ENCODE results near the gene RBMS2. TPM values are rescaled to one million over a fixed set of nuclear protein-coding genes. Genes with fewer than 3 reads are reported as not detected.
"Not testable (repeated sequence)": the region's sequence is repeated elsewhere in the genome, so short reads cannot be mapped to it uniquely, and the experiment has no call there.

Gene RBMS2
- total RNA-seq, 1 donor from 2014 or later = 6.6 TPM

GRCh38 chr12:56514014-56514318 is 7.7 kb upstream of the RBMS2 start:
- not testable (repeated sequence) for DNase-seq (ENCODE audit: low spot score)
- peak; percentile 70 for ATAC-seq

DNA sequence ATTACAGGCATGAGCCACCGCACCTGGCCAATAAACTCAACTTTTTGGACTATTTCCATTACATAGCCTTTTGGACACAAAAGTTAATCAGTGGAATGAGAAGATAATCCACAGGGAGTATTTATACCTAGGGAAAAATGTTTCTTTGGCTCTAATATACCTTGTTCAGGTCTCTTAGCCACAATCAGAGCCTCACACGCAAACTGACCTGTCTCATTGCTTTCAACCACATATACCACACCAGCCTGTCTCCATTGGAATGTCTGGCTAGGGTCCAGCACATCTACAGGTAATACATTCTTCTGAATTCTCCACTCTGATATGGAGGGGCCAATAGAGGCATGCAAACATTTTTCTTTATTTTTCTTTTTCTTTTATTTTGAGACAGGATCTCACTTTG is 3.8 kb upstream of the RBMS2 start:
- ATAC-seq = no peak
- DNase-seq (ENCODE audit: low spot score) = no peak

DNA sequence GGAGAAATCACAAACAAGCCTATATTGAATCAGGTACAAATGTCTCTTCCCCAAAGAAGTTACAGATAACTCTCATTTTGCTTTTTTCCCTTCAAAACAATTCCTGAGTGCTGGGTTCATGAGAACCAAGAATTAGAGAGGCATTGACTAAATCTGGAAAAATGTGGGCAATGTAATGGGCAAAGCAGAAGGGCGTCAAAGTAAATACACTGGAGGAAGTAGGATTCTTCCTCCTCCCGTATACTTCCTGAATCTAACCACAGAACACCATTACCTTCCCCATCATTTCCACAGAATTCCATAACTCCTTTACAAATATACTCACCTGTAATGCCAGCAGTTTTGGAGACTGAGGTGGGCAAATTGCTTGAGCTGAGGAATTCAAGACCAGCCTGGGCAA is 3.0 kb upstream of the RBMS2 start:
- ATAC-seq = no peak
- no peak for DNase-seq (ENCODE audit: low spot score)

DNA sequence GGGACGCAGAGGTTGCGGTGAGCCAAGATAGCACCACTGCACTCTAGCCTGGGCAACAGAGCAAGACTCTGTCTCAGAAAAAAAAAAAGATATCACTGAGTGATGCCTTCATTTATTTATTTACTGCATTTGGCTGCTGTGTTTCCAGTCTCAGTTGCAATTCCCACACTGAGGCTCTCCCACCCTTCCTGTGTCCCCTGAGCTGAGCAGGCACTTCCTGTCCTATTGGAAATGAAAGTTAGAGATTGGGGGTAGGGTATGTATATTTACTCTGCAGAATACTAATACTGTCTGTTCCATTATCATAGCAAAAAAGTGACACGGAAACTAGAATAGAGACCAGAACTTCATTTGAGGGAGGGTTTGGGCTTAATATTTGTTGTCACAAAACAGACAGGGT is 1.6 kb upstream of the RBMS2 start:
- peak; percentile 57 for ATAC-seq
- DNase-seq (ENCODE audit: low spot score) = no peak

GRCh38 chr12:56520506-56520905 is 1.1 kb upstream of the RBMS2 start:
- DNase-seq (ENCODE audit: low spot score) = no peak
- ATAC-seq = no peak

DNA sequence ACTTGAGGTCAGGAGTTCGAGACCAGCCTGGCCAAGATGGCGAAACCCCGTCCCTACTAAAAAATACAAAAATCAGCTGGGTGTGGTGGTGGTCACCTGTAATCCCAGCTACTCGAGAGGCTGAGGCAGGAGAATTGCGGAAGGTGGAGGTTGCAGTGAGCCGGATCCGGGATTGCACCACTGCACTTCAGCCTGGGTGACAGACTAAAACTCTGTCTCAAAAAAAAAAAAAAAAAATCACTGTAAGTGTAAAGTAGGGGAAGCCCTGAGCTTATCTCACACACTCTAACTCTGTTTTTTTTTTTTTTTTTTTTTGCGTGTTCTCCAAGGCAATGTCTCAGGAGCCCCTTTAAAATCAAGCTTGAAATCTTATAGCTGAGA is 421 bp upstream of the RBMS2 start:
- ATAC-seq (peak; percentile 32), DNase-seq (ENCODE audit: low spot score) (no peak)

GRCh38 chr12:56522411-56523193 is 982 bp downstream of the RBMS2 start:
- DNase-seq (ENCODE audit: low spot score) = no peak

GRCh38 chr12:56528846-56529245 is 7.2 kb downstream of the RBMS2 start:
- ATAC-seq (no peak), DNase-seq (ENCODE audit: low spot score) (no peak)

More at GRCh38 chr12:56522411-56523193, 982 bp downstream of the RBMS2 start:
- ATAC-seq = peak; percentile 7

GRCh38 chr12:56529656-56530055 is 8.0 kb downstream of the RBMS2 start:
- DNase-seq (ENCODE audit: low spot score) = no peak
- no peak for ATAC-seq

DNA sequence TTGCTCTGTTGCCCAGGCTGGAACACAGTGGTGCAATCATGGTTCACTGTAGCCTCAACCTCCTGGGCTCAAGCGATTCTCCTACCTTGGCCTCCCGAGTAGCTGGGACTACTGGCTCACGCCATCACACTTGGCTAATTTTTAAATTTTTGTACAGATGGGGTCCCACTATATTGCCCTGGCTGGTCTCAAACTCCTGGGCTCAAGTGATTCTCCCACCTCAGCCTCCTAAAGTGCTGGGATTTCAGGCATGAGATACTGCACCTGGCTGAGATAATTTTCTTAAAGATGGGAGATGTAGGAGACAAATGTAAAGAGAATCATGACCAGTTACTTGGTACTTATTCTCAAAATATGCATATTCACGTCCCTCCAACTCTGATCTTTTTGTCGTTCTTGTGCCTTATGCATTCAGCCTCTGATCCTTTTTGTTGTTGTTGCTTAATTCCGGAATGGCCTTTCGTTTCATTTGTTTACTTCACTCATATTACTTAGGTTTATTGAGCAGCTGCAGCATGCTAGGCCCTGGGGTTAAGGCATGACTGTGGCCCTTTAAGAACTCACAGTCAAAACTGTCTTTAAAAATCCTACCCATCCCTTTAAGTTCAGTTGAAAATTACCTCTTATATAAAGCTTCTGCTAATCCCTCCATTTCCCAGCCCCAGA is 8.9 kb downstream of the RBMS2 start:
- ATAC-seq (no peak), DNase-seq (ENCODE audit: low spot score) (no peak)

DNA sequence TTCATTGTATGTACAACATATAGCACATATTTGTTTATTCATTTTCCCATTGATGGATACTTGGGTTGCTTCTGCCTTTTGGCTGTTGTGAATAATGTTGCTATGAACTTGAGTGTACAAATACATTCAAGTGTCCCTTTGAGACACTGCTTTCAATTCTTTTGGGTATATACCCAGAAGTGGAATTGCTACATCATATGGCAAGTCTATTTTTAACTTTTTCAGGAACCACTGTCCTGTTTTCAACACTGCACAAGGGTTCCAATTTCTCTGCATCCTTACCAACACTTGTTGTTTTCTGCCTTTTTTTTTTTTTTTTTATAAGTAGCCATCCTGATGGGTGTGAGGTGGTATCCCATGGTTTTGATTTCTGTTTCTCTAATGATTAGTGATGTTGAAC is 15.9 kb downstream of the RBMS2 start:
- ATAC-seq (no peak), DNase-seq (ENCODE audit: low spot score) (no peak)

DNA sequence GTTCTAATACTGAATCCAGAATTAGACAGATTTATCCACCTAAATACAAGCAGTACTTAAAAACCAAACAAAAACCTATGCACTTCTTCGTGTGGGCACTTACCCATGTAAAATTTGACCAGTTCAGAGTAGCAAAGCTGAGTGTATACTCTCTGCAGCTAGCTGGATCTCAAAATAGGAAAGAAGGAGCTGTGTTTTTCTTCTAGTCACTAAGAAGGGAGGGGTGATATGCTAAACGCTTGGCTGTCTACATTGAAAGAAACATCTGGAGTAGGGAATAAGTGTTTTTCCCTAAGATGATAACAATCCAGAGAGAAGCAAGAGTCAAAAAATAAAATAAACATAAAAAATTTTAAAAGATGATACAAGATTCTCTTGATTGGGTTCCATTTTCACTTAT is 20.0 kb downstream of the RBMS2 start:
- ATAC-seq (no peak), DNase-seq (ENCODE audit: low spot score) (no peak)

- ATAC-seq = no peak
- DNase-seq (ENCODE audit: low spot score) = no peak
These were observed 20.5 kb downstream of the RBMS2 start for GRCh38 chr12:56542164-56542563.

DNA sequence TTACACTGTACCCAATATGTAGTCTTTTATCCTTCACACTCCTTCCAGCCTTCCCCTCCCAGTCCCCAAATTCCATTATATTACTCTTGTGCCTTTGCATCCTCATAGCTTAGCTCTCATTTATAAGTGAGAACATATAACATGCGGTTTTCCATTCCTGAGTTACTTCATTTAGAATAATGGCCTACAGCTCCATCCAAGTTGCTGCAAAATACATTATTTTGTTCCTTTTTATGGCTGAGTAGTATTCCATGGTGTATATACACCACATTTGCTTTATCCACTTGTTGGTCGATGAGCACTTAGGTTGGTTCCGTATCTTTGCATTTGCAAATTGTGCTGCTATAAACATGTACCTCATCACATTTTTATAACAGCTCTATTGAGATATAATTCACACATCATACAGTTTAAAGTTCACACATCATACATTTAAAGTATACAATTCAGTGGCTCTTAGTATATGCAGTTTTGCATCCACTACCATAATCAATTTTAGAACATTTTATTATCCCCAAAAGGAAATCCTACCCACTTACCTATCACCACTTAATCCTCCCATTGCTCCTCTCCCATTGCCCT is 23.5 kb downstream of the RBMS2 start:
- ATAC-seq (no peak), DNase-seq (ENCODE audit: low spot score) (no peak)

GRCh38 chr12:56546680-56547079 is 25.1 kb downstream of the RBMS2 start:
- DNase-seq (ENCODE audit: low spot score) = no peak
- no peak for ATAC-seq

DNA sequence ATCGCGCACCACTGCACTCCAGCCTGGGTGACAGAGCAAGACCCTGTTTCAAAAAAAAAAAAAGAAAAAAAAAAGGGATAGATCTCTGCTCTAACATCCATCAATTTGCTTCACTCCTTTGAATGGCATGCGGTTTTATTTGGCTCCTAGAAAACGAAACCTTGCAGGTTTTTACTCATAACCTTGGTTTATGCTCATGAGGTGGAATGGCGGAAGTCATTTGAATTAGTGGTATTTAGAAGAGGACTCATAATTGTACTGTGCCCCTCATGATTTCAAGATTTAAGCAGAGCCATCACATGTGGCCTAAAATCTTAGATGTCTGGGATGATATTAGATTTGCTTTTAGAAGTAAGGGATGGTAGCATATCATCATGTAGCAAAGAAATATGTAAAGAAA is 29.4 kb downstream of the RBMS2 start:
- ATAC-seq (no peak), DNase-seq (ENCODE audit: low spot score) (no peak)

DNA sequence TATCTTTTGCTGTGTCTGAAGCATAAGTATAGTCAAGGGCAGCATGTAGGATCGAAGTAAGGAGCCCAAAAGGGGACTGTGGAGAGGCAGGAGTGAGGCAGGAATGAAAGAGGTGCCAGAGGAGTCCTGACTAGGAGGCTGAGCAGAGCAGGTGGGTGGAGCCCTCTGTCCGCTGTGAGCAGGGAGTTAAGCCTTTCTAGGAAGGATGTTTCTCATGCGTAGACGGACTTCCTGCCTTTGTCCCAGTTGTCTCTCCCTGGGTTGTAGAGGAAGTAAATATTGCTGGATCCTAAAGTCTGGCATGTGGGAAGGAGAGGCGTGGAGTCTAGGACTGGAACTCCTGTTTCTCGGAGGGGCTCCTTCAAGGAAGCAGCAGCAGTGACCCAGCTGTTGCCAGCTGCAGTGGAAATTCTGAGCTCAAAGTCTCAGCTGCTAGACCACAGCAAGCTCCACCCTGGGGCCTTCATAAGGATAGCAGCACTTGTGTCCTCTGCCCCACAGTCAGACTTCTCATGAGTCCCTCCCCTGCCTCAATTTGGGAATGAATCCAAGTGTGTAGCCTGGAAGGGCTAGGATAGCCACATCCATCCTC is 44.0 kb downstream of the RBMS2 start:
- ATAC-seq (peak; percentile 79), DNase-seq (ENCODE audit: low spot score) (peak; percentile 49)

DNA sequence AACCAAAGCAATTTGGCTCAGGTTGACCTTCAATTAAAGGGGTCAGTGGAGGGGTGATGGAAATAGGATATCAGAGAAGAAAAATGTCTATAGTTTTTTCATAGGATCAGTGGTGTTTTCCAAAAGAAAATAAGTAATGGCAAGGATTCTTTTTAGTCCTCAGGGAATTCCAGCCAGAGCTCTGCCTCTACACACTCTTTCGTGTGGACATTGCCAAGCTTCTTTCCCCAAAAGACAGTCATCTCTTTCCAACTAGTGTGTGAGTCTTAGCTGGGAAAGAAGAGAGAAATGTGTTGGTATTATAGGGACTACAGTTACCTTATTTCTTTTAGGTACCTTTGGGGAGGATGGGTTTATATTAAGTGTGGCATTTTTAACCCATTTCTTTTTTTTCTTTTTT is 46.5 kb downstream of the RBMS2 start:
- ATAC-seq (no peak), DNase-seq (ENCODE audit: low spot score) (no peak)

- no peak for DNase-seq (ENCODE audit: low spot score)
- ATAC-seq = no peak
These were observed 49.5 kb downstream of the RBMS2 start for GRCh38 chr12:56571121-56571520.

- ATAC-seq (no peak), DNase-seq (ENCODE audit: low spot score) (no peak)
These were observed 50.7 kb downstream of the RBMS2 start for GRCh38 chr12:56572288-56572687.

DNA sequence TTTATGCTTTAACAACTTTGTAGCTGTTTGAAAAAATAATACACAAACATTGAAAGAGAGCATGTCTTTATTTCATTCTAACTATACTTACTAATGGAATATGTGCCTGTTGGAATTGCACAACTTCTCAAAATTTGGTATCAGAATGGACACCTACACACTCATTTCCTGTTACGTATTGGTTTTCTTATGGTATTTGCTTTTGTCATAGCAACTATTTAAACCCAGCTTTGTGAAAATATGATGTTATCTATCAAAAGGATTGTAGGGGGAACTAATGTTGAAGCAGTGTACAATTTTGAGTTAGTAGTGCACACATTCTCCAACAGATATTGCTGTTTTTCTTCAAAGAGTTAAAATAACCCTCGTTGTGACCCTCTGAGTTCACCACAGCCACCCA is 52.6 kb downstream of the RBMS2 start:
- ATAC-seq (no peak), DNase-seq (ENCODE audit: low spot score) (no peak)

DNA sequence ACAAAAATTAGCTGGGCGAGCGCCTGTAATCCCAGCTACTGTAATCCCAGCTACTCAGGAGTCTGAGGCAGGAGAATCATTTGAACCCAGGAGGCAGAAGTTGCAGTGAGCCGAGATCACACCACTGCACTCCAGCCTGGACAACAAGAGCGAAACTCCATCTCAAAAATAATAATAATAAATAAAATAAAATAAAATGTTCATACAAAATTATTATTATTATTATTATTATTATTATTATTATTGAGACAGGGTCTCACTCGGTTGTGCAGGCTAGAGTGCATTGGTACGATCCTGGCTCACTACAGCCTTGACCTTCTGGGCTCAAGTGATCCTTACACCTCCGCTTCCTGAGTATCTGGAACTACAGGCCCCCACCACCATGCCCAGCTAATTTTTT is 55.6 kb downstream of the RBMS2 start:
- not testable (repeated sequence) for ATAC-seq; DNase-seq (ENCODE audit: low spot score)

Data from left lobe of liver (tissue), 2 donors.